Measurements from ENCODE around the gene ZSCAN31.

ZSCAN31 gene

DNA sequence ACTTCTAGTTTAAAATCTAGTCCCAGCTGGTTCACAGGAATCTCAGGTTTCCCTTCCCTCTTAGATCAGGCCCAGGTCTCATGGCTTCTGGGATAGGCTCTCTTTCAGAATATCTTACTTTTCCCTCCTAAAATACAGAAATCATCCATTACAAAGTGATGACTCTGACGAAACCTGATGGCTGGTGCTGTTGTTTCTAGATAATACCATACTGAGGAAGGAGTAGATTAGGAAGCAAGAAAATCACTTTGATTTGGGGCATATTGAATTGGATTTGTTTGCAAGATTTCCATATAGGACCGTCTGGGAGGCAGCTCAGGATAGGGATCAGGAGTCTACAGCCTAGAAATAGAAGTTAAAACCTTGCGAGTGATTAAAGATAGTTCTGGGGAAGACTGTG is 17.4 kb upstream of the ZSCAN31 start:
- DNase-seq (ENCODE audit: low spot score) = no peak

DNA sequence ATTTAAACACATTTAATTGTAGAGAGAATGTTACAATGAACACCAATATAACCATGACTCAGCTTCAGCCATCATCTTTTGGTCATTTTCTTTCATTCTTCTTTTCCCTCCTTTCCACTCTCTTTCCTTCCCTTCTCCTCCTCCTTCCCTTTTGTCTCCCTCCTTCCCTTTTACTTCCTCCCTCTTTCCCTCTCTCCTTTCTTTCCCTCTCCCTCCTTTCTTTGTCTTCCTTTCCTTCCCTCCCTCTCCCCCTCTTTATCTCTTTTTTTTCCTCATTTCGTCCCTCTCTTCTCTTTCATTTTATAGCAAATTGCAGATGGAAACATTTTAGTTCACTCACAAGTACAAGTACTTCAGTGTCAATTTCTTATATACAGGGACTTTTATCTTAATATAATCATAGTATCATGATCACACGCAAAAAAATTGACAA is 15.6 kb upstream of the ZSCAN31 start:
- DNase-seq (ENCODE audit: low spot score) = no peak

DNA sequence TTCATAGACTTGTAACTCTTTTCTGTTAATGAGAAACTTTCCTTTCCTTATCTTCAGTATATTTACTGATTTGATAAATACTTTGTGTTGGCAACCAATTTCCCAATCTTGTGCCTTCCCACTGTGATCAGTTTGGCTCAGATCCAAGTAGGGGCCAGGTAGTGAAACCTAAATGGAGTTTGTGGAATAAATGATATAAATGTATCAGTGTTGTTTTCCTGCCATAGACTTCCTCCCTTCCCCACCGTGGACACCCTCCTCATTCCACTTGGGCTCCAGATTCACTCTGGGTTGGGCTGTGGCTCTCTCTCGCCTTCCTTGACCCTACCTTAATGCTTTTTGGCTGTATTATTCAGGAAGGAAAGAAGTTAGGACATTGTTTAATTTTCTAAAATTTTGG is 15.1 kb upstream of the ZSCAN31 start:
- no peak for DNase-seq (ENCODE audit: low spot score)

GRCh38 chr6:28349892-28350737 is 14.2 kb upstream of the ZSCAN31 start, which contains the start of gene ZKSCAN3:
Gene ZKSCAN3 (plus strand): TSS chr6:28349947. CDS start chr6:28359587, 9,640 bp downstream.
- DNase-seq (ENCODE audit: low spot score) = peak; percentile 77

DNA sequence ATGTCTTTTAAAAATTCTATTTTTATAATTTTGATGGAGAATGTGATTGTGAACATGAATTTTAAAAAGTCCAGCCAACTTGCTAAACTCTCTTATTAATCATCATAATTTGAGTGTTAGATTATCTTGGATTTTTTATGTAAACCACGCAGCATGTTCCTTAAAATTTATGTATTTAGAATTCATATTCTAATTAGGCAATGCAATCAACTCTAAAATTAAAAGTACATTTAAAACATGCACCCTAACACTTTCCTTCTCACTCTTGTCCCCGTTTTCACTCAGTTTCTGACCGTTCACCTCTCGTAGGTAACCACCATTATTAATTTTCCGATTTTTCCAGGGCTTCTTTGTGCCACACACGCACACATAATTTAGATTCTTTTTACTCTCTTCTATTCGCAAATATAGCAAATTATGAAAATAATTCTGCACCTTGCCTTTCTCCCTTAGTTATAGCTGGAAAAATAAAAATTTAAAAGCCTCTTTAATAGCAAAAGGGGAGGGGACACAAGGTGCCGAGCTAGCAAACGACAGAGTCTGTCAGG is 13.5 kb upstream of the ZSCAN31 start:
- DNase-seq (ENCODE audit: low spot score) = no peak

DNA sequence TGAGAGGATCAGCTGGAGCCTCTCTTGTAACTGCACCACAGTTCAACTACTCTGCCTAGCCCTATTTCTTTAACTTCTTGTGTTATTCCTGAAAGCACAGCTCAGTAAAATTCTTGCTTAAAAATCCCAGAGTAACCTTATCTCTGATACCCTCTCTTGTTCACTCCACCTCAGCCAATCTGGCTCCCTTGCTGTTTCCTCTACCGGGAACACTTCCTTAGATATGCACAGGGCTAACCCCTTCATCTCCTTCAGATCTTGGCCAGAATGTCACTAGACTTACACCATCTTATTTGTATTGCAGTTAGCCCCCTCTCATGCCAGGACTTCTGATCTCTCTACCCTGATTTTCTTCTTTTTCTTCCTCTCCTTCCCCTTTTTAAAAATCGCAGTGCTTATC is 11.2 kb upstream of the ZSCAN31 start:
- no peak for DNase-seq (ENCODE audit: low spot score)

DNA sequence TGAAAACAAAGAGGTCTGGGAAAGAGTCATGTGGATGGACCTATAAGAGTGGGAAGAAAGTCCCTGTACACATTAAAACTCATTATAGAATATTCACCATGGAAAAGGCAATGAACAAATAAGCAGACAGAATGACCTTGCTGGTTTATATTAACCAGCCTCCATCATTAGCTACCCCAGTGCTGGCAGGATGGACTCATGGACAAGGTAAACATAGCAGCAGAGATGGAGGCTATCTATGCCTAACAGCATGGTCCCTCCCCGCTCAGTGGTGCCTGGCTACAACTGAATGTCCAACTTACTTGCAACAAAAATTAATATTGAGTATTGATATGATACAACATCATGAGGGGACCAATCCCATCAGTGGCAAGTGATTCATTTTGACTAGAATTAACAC is 9.3 kb upstream of the ZSCAN31 start:
- no peak for DNase-seq (ENCODE audit: low spot score)

DNA sequence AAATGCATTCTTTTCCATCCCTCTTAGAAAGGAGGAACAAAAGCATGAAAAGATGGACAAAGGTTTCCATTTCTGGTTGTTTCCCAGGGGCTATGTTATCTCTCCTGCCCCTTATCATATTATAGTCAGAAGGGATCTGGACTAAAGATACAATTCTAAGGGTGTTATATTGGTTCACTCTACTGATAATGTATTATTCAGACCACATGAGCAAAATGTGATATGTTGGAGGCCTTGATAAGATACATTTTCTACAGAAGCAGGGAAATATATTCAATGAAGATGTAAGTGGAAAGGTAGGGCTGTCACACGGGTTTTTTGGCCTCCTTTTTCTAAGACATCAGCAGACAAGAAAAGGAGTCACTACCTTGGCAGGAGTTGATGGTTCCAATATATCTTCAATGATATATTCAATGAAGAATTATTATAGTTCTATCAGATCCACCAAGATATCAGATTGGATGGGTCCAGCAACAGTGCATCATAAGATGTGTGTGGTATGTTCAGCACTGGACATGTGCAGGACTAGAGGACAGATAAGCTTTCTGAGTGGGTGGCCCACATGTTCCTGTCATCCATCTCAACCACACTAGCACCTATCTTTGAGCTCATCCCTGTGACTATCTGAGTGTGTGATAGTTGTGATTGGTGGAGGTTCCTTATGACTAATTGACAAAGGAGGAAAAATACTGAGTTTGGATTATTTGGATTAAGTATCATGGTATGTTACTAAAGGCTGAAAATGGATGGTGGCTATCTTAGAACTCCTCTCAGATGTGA is 8.1 kb upstream of the ZSCAN31 start:
- no peak for DNase-seq (ENCODE audit: low spot score)

DNA sequence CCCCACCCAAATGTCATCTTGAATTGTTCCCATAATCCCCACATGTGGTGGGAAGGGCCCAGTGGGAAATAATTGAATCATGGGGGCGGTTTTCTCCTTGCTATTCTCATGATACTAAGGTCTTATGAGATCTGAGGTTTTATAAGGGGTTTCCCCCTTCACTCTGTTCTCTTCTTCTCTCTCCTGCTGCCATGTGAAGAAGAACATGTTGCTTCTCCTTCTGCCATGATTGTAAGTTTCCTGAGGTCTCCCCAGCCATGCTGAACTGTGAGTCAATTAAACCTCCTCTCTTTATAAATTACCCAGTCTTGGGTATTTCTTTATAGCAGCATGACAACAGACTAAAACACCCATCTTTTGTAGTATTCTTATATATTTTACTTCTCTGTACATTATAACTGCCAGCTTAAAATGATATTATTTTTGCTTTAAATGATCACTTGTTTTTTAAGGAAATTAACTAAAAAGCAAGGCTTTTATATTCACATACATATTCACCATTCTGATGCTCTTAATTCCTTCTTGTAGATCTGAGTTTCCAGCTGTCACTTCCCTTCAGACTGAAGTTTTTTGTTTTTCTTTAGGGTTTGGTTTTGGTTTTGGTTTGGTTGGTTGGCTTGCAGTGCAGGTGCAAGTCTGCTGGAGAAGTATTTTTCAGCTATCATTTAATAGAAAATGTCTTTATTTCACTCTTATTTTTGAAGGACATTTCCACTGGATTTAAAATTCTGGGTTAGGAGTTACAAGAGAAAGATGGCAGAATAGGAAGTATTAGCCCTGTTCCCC is 4.6 kb upstream of the ZSCAN31 start:
- no peak for DNase-seq (ENCODE audit: low spot score)

DNA sequence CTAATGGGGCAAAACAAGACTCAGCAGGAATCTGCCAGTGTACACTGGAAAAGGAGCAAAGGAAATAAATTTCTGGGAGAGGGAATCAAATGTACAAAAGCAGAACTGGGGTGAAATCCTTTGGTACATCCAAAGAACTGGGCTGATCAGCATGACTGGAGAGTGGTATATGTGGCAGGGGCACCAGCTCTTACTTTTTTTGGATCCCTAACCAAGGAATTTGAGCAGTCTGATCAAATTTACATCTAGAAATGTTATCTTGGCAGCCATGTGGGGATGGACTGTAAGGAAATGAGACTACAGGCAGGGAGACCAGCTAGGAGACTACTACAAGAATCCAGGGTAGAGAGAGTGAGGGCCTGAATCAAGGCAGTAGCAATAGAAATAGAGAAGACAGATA is 1.2 kb upstream of the ZSCAN31 start:
- no peak for DNase-seq (ENCODE audit: low spot score)

DNA sequence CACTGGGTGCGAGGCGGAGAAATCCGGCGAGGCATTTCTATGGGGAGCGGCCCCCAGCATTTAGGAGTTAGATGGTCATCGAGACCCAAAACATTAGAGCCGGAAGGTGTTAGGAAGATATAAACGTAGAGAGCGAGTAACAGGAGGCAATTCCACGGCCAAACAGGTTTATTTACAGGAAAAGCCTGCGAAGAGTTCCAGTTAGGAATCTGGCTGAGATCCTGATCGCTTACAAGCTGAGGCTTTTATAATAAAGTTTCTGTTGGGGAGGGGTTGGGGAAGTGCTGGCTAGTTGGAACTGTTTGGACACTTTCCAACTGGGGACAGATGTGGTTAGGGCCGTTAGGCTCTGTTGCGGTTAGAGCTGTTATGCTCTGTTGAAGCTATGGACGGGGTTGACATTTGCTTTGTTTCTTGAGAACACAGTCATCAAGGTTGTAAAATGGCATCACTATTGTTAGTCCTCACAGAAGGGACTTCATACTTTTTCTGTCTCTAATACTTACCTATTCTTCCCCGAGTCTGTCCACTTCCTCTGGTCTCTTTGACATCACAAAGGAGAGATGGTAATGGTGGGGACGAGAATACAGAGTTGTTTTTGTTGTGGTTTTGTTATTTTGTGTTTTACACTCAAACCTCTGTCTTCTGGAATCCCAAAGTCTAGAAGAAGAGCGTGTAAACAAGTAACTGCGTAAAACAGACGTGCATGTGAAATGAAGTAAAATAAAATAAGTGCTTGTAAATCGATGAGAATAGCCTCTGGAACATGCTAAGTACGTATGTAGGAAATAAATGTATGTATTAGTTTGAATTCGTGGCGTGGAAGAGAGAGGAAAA is 554 bp upstream of the ZSCAN31 start:
- no peak for DNase-seq (ENCODE audit: low spot score)

GRCh38 chr6:28335040-28335563 is 846 bp downstream of the ZSCAN31 start:
- DNase-seq (ENCODE audit: low spot score) = no peak

DNA sequence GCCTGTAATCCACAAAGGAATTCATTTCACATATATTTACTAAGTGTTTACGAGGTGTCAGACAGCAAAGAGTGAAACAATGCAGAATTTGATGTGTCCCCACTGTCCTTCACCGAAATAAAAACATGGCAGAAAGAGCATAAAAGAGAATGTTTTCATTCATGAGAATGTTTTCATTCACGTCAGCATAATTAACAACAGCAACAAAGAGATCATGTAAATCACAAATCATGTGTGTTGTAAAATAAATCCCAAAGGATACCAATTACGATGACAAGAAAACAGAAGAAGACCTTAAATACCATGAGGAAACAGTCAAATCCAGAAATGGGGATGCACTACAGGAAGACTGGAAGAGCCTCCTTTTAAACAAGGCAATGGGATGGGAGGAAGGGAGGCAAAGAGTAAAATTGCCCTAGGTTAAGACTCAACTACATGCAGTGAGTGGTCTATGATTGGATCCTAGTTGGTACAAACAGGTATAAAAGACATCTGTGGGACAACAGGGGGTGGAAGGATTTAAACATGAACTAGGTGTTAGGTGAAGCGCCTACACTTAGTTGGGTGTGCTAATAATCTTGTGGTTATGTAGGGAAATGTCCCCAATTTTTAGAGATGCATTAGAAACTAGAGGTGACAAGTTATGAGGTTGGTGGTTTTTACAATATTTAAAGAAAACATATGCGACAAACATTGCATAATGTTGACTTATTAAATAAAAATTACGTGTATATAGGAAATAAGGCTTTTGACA is 1.5 kb downstream of the ZSCAN31 start:
- DNase-seq (ENCODE audit: low spot score) = no peak

GRCh38 chr6:28333599-28334018 is 2.3 kb downstream of the ZSCAN31 start:
- DNase-seq (ENCODE audit: low spot score) = no peak

- no peak for DNase-seq (ENCODE audit: low spot score)
Observed at GRCh38 chr6:28333047-28333446, 2.9 kb downstream of the ZSCAN31 start.

DNA sequence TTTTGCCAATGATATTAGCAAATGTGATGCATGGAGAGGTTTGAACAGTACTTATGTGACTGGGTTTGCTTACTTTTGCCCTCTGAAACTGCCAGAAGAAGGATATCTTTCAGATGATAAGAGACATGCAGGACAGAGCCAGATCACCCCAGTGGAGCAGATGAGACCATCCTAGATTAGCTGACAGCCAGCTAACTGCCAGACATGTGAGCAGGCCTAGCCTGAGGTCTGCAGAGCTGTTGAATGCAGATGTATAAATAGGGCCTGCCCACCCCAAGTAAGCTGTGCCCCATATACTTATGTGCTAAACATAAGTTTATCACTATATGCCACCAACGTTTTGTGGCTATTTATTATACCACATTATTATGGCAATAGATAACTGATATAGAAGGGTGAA is 5.9 kb downstream of the ZSCAN31 start:
- no peak for DNase-seq (ENCODE audit: low spot score)

DNA sequence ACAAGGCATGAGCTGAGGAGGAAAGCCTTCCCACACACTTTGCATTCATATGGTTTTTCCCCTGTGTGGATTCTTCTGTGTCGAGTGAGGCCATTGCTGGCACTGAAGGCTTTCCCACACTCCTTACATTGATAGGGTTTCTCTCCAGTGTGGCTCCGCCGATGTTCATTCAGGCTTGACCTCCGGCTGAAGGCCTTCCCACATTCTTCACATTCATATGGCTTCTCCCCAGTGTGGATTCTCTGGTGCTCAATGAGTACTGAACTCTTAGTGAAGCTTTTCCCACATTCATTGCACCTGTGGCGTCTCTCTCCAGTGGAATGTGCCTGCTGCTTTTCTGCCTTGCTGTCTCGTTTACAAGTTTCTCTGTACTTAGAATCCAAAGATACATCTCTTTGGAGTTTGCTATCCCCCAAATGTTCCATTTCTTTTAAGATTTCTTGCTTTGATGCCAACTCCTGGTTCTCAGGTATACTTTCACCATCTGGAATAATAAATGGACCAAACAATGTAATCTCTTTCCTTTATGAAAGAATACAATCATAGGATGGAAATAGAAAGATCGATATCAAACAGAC is 9.5 kb downstream of the ZSCAN31 start:
- DNase-seq (ENCODE audit: low spot score) = no peak

- DNase-seq (ENCODE audit: low spot score) = no peak
Observed at GRCh38 chr6:28323813-28324424, 12.0 kb downstream of the ZSCAN31 start.

GRCh38 chr6:28322661-28323060 is 13.3 kb downstream of the ZSCAN31 start:
- DNase-seq (ENCODE audit: low spot score) = no peak

Measured in COLO829 (cell line).